ENCODE results near the gene CLIP2.
"Not testable (repeated sequence)": the region's sequence is repeated elsewhere in the genome, so short reads cannot be mapped to it uniquely, and the experiment has no call there.

The CLIP2 gene

GRCh38 chr7:74337926-74338325, 48.7 kb downstream of the CLIP2 start:
- no peak overlapping the region for H3K4me3 ChIP-seq (ENCODE audit: control insufficient read depth, low read depth, low read length)
- no peak for DNase-seq (ENCODE audit: low read depth)
- no peak for TF ChIP-seq CTCF (IDR thresholded peaks at IDR 0.05; ENCODE audit: control insufficient read depth, insufficient read depth, low read depth, low read length, missing control alignments)

- no peak overlapping the region for H3K4me3 ChIP-seq (ENCODE audit: control insufficient read depth, low read depth, low read length)
- TF ChIP-seq CTCF (IDR thresholded peaks at IDR 0.05; ENCODE audit: control insufficient read depth, insufficient read depth, low read depth, low read length, missing control alignments), result no peak
- DNase-seq (ENCODE audit: low read depth), result no peak
Observed at GRCh38 chr7:74338366-74339108, 49.3 kb downstream of the CLIP2 start.

GRCh38 chr7:74339648-74340047, 50.4 kb downstream of the CLIP2 start:
- not testable (repeated sequence) for H3K4me3 ChIP-seq (ENCODE audit: control insufficient read depth, low read depth, low read length); DNase-seq (ENCODE audit: low read depth)

- peak; percentile 32 for DNase-seq (ENCODE audit: low read depth)
- TF ChIP-seq CTCF (IDR thresholded peaks at IDR 0.05; ENCODE audit: control insufficient read depth, insufficient read depth, low read depth, low read length, missing control alignments), result no peak
- H3K4me3 ChIP-seq (ENCODE audit: control insufficient read depth, low read depth, low read length), result no peak overlapping the region
Observed at GRCh38 chr7:74343281-74344131, 54.3 kb downstream of the CLIP2 start.

GRCh38 chr7:74344132-74344496, 54.9 kb downstream of the CLIP2 start:
- TF ChIP-seq CTCF (IDR thresholded peaks at IDR 0.05; ENCODE audit: control insufficient read depth, insufficient read depth, low read depth, low read length, missing control alignments), result no peak
- DNase-seq (ENCODE audit: low read depth), result no peak

GRCh38 chr7:74344786-74345185, 55.6 kb downstream of the CLIP2 start:
- H3K4me3 ChIP-seq (ENCODE audit: control insufficient read depth, low read depth, low read length), result no peak overlapping the region
- TF ChIP-seq CTCF (IDR thresholded peaks at IDR 0.05; ENCODE audit: control insufficient read depth, insufficient read depth, low read depth, low read length, missing control alignments), result no peak
- DNase-seq (ENCODE audit: low read depth), result no peak

More at GRCh38 chr7:74344132-74344496, 54.9 kb downstream of the CLIP2 start:
- no peak overlapping the region for H3K4me3 ChIP-seq (ENCODE audit: control insufficient read depth, low read depth, low read length)

GRCh38 chr7:74345970-74346369, 56.8 kb downstream of the CLIP2 start:
- no peak overlapping the region for H3K4me3 ChIP-seq (ENCODE audit: control insufficient read depth, low read depth, low read length)
- DNase-seq (ENCODE audit: low read depth), result no peak
- TF ChIP-seq CTCF (IDR thresholded peaks at IDR 0.05; ENCODE audit: control insufficient read depth, insufficient read depth, low read depth, low read length, missing control alignments), result no peak

Data from AG09309 (cell line).